ENCODE measurements around the gene NUDT11.
A peak's percentile ranks its signal among the peaks of the same experiment; 100 is the strongest.
"Not testable (repeated sequence)": the region's sequence is repeated elsewhere in the genome, so short reads cannot be mapped to it uniquely, and the experiment has no call there.

Gene NUDT11

GRCh38 chrX:51496501-51497291 is at the start of gene NUDT11:
TSS of gene NUDT11 (minus strand) at chrX:51496592. CDS start at chrX:51496444, 148 bp downstream.
- H3K27me3 ChIP-seq (replicated peaks), result no peaks in the 10 kb centered on the region
- DNase-seq, result peak; percentile 60

GRCh38 chrX:51520393-51520792 is 24.0 kb upstream of the NUDT11 start:
- no peak for DNase-seq
- TF ChIP-seq CTCF (IDR thresholded peaks at IDR 0.05; ENCODE audit: low read depth, low read length, missing control alignments), result no peak
- in situ Hi-C loops (cut with HindIII; ENCODE audit: low pct_ligation_motif_present, low sequenced_read_pairs), result no loop called here
- Histone ChIP-seq H3K27ac (no peak overlapping the region), H3K27me3 (replicated peaks) (no peaks in the 10 kb centered on the region), H3K36me3 (replicated peaks) (no peaks in the 10 kb centered on the region), H3K4me3 (ENCODE audit: low read depth, low read length) (no peak overlapping the region)

More at GRCh38 chrX:51496501-51497291, at the start of gene NUDT11:
- TF ChIP-seq CTCF (IDR thresholded peaks at IDR 0.05; ENCODE audit: low read depth, low read length, missing control alignments), result no peak
- Histone ChIP-seq H3K36me3 (replicated peaks) (no peaks in the 10 kb centered on the region), H3K27ac (peak within 1 kb of the TSS; percentile 59), H3K4me3 (ENCODE audit: low read depth, low read length) (peak within 1 kb of the TSS; percentile 50)
- in situ Hi-C loops (cut with HindIII; ENCODE audit: low pct_ligation_motif_present, low sequenced_read_pairs), result no loop called here

- in situ Hi-C loops (cut with HindIII; ENCODE audit: low pct_ligation_motif_present, low sequenced_read_pairs); H3K27me3 ChIP-seq (replicated peaks); DNase-seq; H3K27ac ChIP-seq; H3K4me3 ChIP-seq (ENCODE audit: low read depth, low read length); H3K36me3 ChIP-seq (replicated peaks): not testable (repeated sequence)
These were observed 22.7 kb upstream of the NUDT11 start for GRCh38 chrX:51519131-51519530.

- Histone ChIP-seq H3K36me3 (replicated peaks) (no peaks in the 10 kb centered on the region), H3K4me3 (ENCODE audit: low read depth, low read length) (no peak overlapping the region), H3K27ac (no peak overlapping the region), H3K27me3 (replicated peaks) (no peaks in the 10 kb centered on the region)
- DNase-seq, result no peak
- in situ Hi-C loops (cut with HindIII; ENCODE audit: low pct_ligation_motif_present, low sequenced_read_pairs), result no loop called here
- no peak for TF ChIP-seq CTCF (IDR thresholded peaks at IDR 0.05; ENCODE audit: low read depth, low read length, missing control alignments)
These were observed 11.2 kb upstream of the NUDT11 start for GRCh38 chrX:51507551-51507950.

GRCh38 chrX:51495701-51496488 is 497 bp downstream of the NUDT11 start:
- DNase-seq; H3K27me3 ChIP-seq (replicated peaks); H3K36me3 ChIP-seq (replicated peaks); in situ Hi-C loops (cut with HindIII; ENCODE audit: low pct_ligation_motif_present, low sequenced_read_pairs): not testable (repeated sequence)
- H3K27ac ChIP-seq, result peak overlapping the region; percentile 59
- H3K4me3 ChIP-seq (ENCODE audit: low read depth, low read length), result peak overlapping the region; percentile 50

- H3K27ac ChIP-seq, result no peak overlapping the region
- in situ Hi-C loops (cut with HindIII; ENCODE audit: low pct_ligation_motif_present, low sequenced_read_pairs), result no loop called here
- H3K36me3 ChIP-seq (replicated peaks), result no peaks in the 10 kb centered on the region
- TF ChIP-seq CTCF (IDR thresholded peaks at IDR 0.05; ENCODE audit: low read depth, low read length, missing control alignments), result no peak
- no peaks in the 10 kb centered on the region for H3K27me3 ChIP-seq (replicated peaks)
- DNase-seq, result no peak
- no peak overlapping the region for H3K4me3 ChIP-seq (ENCODE audit: low read depth, low read length)
These were observed 2.0 kb downstream of the NUDT11 start for GRCh38 chrX:51494409-51494808.
